Measurements from ENCODE around the gene VWA3A.

GRCh38 chr16:22194707-22195444 is 102.5 kb downstream of the VWA3A start:
- TF ChIP-seq CTCF (conservative IDR thresholded peaks at IDR 0.05; ENCODE audit: low read depth, low read length) (no peak), EZH2 (IDR thresholded peaks at IDR 0.05; ENCODE audit: borderline replicate concordance, low read depth, low read length, poor library complexity, severe bottlenecking) (no peak)
